Measurements from ENCODE around the gene SOX8.

The SOX8 gene

DNA sequence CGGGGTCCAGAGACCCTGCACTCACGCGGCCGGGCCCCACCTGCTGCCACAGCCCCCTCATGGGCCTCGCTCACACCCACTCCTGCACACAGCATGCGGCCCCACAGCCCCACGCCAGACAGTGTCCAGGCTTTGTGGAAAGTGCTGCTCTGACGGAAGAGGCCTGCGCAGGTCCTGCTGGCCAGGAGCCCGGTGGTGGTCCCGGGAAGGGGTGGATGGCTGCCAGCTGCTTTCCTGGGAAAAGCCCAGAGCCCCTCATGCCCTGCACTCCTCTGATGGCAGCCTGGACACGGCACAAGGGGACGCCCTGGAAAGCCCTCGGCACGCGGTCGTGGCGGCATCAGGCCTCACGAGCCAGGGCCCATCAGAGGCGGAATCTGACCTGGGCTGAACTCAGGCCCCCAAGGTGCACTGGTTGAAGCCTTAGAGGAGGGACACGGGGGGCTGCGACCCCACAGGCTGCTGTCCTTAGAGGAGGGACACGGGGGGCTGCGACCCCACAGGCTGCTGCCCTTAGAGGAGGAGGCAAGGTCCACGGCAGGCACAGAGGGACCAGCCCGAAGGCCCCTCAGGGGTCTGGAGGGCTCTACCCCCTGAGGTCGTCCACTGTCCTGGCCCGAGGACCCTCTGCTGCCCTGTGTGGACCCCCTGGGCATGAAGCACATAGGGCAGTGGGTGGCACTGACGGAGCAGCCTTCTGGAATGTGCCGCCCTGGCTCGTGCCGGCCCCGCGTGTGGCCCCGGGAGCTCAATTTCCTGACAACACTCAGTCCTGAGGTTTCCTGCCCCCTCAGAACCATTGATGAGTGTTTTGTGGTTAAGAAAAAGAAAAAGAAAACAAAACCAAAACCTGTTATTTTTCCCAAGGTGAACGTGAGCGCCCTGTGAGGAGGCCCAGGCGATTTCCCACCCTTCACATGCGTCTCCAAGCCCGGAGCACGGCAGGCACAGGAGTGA, 22.1 kb downstream of the SOX8 start:
- DNase-seq (ENCODE audit: extremely low read depth in 1 of 2, low read depth in 1 of 2) = no peak

DNA sequence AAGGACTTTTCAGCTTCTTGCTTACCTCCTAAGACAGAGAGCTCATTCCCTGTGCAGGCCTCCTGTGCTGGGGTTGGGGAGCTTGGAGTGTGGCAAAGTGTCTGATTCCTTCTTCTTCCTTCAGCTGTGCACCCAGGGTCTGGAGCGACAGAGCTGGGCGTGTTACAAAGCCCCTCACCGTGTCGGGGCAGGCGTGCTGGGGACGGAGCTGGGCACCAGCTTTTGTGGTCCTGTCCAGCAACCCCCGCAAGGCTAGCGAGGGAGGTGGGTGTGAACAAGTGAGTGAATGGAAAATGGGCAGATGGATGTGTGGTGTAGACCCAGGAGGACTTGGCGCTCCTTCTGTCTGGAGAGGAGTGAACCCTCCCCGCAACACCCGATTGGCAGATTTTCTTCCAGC, 23.7 kb downstream of the SOX8 start:
- DNase-seq (ENCODE audit: extremely low read depth in 1 of 2, low read depth in 1 of 2) = no peak

DNA sequence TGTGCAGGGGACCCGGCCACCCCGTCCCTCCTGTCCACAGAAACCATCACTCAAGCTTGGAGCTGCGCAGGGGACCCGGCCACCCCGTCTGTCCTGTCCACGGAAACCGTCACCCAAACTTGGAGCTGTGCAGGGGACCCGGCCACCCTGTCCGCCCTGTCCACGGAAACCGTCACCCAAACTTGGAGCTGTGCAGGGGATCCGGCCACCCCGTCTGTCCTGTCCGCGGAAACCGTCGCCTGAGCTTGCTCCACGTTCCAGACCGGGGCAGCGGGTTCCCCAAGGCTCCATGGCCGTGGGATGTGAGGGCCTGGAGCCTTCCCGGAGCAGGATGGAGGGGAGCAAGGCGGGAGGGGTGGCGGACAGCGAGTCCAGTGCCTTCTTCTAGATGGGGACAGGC, 25.2 kb downstream of the SOX8 start:
- no peak for DNase-seq (ENCODE audit: extremely low read depth in 1 of 2, low read depth in 1 of 2)

DNA sequence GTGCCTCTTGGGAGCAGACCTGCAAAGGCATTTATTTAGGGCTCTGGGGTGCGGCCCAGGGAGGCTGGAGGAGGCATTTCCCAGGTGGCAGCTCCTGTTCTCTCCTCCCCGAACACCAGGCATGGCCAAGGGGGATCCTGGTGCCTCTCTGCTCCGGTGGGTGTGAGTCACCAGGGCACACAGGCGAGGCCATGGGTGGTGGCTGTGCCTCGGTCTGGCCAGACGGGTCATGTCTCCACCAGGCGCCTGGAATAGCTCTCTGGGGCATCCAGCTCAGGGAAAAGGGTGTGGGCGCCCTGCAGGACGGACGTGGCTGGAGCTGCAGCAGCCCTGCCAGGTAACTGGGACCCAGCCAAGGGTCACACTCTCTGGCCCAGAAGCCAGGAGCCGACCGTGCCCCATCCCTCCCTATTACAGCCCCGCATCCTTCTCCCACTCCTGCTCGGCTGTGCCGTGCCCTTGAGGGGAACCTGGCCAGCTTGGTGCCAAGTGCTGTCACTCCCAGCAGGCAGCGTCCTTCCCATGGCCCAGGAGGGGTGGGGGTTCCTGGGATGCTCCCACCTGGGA, 25.8 kb downstream of the SOX8 start:
- no peak for DNase-seq (ENCODE audit: extremely low read depth in 1 of 2, low read depth in 1 of 2)

DNA sequence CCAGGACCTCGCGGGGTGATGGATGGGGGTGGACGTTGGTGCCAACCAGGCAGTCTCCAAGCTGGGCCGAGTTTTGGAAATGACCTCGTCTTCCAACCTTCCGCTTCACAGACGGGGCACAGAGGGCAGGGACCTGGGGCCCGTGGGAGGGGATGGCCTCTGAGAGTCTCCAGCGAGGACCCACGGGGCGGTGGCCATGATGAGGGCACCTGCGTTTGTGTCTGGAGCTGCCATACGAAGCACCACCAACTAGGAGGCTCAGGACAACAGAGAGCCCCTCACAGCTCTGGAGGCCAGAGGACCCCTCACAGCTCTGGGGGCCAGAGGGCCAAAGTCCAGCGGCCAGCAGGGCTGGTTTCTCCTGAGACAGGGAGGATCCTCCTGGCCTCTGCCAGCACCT, 26.5 kb downstream of the SOX8 start:
- no peak for DNase-seq (ENCODE audit: extremely low read depth in 1 of 2, low read depth in 1 of 2)

DNA sequence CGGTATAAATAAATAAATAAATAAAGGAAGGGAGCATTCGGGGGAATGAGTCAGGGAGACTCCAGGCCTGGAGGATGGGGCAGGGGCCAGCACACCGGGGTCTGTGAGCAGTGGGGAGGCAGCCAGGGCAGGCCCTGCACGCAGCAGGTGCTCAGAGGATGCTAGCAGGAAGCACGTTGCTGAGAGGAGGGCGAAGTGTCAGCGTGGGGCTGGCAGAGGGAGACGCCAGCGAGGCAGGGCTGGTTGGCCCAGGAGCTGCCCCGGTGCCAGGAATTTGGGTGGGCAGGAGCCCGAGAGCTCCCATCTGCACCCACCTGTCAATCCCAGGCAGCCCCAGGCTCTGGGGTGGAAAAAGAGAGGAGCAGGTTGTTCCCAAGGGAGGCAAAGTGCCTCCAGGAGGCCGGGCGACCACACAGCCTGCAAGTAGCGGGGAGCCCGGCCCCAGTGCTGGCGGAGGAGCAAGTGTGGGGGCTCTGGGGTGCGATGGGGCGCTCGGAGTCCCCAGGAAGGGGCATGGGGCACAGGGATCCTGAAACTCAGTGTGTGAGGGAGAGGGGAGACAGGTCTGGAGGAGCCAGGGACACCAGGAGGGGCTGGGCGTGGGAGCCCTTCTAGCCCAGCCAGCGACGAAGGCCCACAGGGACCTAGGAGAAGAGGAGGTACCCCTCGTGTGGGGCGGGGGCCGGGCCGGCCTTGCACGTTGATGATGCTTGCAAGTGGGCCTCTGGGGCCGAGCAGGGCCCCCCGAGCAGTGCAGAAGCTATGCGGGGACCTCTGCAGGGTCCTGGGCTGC, 28.0 kb downstream of the SOX8 start:
- DNase-seq (ENCODE audit: extremely low read depth in 1 of 2, low read depth in 1 of 2) = no peak

DNA sequence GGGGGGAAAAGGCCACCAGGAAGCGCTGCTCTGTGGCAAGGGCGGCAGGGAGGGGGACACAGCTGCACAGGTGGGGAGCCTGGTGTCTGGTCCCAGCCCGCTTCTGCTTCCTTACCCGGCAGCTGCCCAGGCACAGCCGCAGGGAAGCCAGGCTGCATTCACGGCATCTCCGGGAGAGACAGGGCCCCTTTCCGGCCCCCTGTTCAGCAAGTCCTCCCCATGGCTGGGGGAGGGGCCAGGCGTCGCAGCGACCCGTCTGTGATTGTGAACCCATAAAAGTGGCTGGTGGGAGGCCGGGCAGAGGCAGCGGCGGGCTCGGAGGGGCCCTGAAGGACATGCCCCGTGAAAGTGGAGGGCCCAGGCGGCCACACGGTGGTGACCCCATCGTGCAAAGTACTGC, 28.7 kb downstream of the SOX8 start:
- DNase-seq (ENCODE audit: extremely low read depth in 1 of 2, low read depth in 1 of 2) = no peak

DNA sequence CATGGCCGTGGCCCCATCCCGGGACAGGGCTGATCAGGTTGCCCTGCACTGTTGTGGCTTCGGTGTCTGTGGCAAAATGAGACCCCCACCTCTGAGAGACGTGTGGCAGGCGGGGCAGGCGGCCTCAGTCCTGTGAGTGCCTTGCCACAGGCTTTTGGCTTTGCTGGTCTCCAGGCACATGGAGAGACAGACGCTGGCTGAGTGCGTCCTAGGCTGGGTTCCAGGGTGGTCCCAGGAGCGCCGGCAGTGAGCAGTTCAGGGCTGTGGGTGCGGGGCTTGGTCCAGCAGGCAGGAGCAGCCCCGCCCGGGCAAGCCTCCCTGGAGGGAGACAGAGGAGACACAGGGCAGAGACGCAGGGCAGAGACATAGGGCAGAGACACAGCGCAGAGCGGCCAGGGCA, 29.2 kb downstream of the SOX8 start:
- no peak for DNase-seq (ENCODE audit: extremely low read depth in 1 of 2, low read depth in 1 of 2)

DNA sequence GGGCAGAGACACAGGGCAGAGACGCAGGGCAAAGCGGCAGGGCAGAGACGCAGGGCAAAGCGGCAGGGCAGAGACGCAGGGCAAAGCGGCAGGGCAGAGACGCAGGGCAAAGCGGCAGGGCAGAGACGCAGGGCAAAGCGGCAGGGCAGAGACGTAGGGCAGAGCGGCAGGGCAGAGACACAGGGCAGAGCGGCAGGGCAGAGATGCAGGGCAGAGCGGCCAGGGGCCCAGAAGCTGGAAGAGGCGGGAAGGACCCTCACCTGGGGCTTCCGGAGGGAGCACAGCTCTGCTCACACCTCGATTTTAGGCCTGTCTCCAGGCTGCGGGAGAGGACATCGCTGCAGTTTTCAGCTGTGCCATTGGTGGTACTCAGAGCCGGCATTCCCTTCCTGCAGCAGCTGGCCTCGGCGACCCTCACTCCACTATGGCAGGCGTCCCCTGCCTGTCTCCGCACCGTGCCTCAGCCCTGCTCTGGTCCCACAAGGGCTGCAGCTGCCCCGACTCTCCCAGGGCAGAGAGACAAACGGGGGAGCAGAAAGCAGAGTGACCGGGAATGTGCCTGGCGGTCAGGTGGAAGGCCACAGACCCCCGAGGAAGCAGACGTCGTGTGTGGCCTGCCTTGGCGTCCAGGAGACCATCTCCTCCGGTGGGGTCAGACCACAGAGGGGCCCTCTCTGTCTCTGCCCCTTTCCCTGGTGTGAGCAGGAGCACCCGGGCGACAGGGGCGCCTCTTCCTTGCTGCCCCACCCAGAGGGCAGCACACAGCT, 29.9 kb downstream of the SOX8 start:
- DNase-seq (ENCODE audit: extremely low read depth in 1 of 2, low read depth in 1 of 2) = no peak

DNA sequence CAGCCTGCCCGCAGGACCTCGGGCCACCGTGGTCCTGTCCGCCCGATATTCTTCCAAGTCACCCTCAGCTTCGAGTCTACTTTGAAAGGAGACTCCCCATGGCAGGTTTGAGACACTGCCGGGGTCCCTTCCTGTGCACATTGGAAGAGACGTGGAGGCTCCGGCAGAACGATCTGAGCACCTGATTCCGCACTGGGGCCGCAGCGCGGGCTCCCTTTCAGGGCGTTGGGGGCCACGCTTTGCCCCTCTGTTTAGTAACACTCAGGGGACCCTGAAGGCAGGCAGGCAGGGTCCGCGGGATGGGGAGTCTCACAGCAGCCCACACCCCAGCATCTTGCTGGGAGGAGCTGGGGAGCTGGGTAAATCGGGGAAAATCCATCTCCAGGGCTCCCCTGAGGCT, 30.6 kb downstream of the SOX8 start:
- DNase-seq (ENCODE audit: extremely low read depth in 1 of 2, low read depth in 1 of 2) = no peak

DNA sequence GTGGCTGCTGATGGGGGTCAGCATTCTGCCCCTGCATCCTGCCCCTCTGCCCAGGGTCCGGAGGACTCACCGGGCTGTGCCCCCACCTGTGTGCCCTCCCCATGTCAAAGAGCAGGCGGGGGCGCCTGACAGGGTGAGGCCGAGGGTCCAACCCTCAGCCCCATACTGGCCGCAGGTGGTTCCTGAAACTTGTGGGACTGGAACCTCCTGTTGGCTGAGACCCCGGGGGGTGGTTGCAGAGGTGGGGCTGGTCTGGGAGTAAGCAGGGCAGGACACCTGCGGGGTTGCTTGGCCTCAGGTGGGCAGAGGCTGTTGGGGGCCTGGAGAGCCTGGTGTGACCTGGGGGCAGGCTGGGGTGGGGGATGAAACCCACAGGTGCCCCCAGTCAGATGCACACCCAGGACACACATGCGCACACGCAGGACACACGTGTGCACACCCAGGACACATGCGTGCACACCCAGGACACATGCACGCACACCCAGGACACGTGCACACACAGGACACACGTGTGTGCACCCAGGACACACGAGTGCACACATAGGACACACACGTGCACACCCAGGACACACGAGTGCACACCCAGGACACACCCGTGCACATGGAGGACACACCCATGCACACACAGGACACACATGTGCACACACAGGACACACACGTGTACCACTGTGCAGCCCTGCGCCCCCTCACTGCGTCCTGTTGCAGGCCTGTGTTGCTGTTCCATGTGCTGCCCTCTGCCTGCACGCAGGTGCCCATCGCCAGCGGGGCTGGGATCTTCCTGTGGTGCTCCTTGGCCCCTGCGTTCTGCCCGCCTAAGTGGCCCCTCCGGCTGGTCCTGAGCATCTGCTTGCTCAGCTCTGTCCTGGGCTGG, 31.4 kb downstream of the SOX8 start:
- DNase-seq (ENCODE audit: extremely low read depth in 1 of 2, low read depth in 1 of 2) = no peak

DNA sequence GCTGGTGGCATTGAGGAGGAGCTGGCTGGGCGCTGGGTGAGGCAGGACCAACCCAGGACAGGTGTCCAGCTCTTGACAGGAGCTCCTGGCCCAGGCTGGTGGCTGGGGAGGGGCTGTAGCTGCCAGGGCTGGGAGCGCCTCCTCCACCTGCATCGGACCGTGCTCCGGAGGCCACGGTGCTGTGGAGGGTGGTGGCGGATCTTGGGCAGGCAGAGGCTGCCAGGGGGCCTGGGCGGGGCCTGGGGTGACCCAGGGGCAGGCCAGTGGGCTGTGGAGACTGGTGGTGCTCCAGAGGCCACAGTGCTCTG, 32.0 kb downstream of the SOX8 start:
- no peak for DNase-seq (ENCODE audit: extremely low read depth in 1 of 2, low read depth in 1 of 2)

DNA sequence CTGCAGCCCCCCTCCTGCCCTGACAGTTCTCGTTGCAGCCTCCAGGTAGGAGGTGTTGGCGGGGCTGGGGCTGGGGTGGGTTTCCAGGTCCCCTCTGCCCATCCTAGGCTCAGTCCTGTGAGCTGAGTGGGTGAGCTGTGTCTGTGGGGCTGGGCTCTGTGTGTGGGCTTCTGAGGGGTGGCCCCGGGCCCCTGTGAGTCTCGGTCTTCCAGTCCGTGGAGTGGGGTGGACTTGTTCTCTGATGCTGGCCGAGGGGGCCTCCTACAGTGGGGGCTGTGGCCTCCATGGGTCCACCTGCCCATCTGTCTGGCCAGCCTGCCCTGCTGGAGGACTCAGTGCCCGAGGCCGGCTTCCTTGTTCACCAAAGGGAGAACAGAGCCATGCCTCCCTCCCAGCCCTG, 32.7 kb downstream of the SOX8 start:
- DNase-seq (ENCODE audit: extremely low read depth in 1 of 2, low read depth in 1 of 2) = no peak

DNA sequence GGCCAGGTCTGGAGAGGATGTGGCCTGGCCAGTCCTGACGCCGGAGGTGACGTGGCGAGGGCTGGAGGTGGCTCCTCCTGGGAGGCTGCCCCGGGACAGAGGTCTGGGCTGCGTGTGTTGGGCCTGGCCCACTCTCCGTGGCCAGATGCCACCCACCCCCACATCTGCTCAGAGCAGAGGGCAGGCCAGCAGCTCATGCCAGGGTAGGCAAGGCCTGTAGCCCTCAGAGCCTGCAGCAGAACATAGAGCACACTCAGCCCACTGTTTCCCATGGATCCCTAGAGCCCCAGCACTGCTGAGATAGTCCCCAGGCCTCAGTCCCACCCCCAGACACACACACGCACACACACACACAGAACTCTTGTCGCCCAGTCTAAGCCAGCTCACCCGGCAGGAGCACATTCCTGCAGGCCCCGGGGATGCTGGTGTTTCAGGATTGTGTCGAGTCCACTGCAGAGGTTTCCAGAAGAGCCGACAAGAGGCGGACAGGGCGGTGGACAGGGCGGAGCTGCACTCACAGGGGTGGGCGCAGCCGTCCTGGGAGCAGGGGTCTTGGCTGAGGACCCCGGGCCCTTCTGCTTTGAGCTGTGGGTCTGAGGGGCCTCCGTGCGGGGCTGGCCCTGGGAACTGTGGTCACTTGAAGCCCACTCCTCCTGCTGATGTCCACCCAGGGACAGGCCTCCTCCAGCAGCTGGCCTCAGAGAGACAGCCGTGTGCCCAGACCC, 33.4 kb downstream of the SOX8 start:
- DNase-seq (ENCODE audit: extremely low read depth in 1 of 2, low read depth in 1 of 2) = no peak

DNA sequence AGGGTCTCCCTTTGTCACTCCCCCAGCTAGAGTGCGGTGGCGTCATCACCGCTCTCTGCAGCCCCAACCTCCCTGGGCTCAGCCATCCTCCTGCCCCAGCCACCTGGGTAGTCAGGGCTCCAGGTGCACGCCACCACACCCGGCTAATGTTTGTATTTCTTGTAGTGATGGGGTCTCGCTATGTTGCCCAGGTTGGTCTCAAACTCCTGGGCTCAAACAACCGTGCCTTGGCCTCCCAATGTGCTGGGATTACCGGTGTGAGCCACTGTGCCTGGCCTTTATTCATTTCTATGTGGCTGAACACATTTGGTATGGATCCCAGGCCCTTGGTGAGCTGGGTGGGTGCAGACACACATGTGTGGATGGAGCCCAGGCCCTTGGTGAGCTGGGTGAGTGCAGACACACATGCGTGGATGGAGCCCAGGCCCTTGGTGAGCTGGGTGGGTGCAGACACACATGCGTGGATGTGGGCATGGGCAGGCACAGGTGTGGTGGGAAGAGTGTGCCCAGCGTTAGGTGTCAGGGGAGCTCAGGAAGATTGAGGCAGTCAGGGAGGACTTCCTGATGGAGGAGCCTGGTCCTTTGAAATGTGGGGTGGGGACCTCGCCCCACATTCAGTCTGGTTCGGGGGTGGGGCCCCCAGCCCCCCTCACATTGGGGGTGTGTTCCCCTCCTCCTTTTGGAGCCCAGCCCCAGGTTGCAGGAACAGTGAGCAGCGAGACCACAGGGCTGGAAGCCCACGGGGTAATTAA, 37.1 kb downstream of the SOX8 start:
- no peak for DNase-seq (ENCODE audit: extremely low read depth in 1 of 2, low read depth in 1 of 2)

DNA sequence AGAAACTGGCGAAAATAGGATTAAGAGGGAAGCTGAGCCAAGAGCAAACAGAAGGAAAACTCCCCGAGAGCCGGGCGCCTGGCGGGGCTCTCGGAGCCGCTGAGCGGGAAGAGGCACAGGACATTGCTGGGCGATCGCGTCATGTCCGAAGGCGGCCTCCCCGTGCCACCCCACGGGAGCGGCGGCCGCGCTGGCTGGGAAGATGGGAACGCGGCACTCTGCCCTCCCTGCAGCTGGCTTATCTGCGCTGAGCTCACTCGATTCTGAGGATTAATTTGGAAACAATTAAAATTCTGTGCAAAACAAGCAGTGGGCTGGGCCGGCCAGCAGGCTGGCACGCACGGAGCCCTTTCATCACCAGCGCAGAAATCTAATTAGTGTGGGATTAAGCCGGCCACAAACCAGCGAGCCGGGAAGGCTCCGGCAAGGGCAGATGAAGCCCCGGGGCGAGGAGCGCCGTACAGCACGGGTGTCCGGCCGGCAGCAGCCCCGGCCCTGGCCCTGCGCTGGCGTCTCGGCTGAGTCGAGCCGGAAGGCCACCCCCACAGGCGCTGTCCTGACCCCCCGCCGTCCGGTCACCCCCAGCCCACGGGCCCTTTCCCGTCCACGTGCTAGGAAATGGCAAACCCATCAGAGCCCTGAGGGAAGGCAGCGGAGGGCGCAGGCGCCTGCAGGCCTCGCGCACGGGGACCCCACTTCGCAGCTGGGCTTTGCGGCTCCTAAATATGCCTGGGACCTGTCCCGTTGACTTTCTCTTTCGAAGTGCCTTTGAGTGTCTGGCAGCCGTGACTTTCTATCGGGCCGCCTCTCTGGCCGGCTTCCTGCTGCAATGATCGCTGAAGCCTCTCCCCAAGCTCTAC, 37.9 kb downstream of the SOX8 start:
- no peak for DNase-seq (ENCODE audit: extremely low read depth in 1 of 2, low read depth in 1 of 2)

DNA sequence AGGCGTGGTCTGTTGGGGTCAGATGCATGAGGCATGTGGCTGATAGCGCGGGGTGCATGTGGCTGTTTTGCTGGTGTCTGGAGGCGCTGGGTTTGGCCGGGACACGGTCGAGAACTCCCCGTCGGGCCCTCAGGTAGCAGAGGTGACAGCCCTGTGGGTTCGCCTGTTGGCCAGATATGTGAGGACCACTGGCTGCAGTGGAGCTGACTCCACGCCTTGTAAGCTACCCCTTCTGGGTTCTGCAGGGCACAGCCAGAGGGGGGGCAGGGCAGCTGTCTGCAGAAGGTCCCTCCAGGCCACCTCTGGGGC, 38.5 kb downstream of the SOX8 start:
- DNase-seq (ENCODE audit: extremely low read depth in 1 of 2, low read depth in 1 of 2) = no peak

DNA sequence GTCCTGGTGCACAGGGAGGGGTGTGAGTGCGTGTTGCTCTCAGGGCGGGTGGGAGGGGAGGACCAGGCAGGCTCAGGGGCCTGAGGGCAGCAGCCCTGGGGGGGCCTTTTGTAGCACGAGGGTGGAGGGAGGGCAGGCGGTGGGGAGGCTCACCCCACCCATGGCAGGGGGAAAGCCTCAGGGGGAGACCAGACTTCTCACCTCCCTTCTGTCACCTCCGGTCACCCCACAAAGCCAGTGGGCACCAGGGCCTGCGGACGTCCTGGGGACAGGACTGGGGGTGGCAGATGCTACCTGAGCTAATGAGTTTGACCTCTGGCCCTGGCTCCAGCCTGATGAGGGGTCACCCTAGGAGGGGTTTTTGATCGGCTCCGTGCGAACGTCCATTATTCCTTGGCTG, 39.0 kb downstream of the SOX8 start:
- no peak for DNase-seq (ENCODE audit: extremely low read depth in 1 of 2, low read depth in 1 of 2)
